HG03432 (cell line): ENCODE results near the gene EHBP1.

ENCODE experiments used
- ATAC-seq: cut with Tn5 transposase; IDR thresholded peaks from one replicate; pipeline ENCODE4 v1.9.1; 2021; ENCODE audit warnings: mild to moderate bottlenecking, moderate library complexity; ENCODE audit not compliant: unreplicated experiment

The EHBP1 gene

GRCh38 chr2:62774555-62775366, 69.2 kb downstream of the EHBP1 start:
- peak; percentile 65 for ATAC-seq

- peak; percentile 14 for ATAC-seq
These were observed 69.8 kb downstream of the EHBP1 start for GRCh38 chr2:62775367-62775668.

GRCh38 chr2:62783679-62784078, 78.2 kb downstream of the EHBP1 start:
- no peak for ATAC-seq

DNA sequence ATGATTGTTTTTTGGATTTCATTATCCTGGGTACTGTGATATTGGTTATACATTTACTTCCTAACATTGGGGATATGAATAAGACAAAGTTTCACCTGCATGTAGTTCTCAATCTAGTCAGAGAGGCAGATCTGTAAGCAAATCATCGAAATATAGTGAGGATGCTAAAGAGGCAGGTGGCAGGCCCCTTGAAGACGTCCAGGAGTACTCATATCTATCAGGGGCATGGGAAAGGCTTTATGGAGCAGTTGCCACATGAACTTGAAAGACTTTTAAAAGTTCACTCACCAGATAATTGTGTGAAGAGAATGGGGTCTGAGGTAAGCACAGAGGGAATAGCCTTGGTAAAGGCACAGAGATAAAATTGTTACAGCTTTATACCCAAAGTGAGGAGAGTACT, 78.8 kb downstream of the EHBP1 start:
- ATAC-seq, result no peak

DNA sequence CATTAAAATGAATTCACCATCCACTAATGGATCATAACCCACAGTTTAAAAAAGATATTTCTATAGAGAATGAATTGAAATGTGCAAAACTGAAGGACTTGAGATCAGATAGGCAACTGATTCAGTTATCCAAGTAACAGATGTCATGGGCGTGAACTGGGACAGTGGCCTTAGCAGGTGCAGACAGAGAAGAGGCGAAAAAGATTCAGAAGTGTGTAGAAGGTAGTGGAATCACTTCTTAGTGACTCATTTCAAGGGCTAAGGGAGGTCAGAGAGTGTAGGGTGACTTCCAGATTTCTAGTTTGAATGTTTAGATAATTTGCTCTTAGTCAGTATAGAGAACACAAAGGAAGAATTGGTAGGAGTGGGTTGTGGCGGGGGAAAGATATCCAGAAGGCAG, 79.7 kb downstream of the EHBP1 start:
- ATAC-seq, result peak; percentile 70

GRCh38 chr2:62785810-62786597, 80.5 kb downstream of the EHBP1 start:
- no peak for ATAC-seq

GRCh38 chr2:62787386-62787785, 81.9 kb downstream of the EHBP1 start:
- peak; percentile 78 for ATAC-seq

DNA sequence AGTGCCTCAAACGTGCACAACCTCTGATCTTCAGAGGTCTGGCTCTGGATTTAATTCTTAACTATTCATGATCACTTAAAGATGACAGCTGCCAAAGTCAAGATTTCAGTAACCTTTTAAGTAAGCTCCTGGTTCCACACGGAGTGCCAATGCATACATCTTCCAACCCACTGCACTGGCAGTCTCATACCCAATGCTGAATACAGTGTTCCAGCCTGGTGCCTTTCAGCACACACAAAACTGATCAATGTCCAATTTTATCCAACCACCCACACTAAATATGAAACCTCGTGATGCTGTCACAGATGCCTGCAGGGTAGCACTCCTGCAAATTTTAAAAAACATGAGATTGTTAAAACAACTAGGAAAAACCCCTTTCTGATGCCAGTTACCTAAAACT, 84.0 kb downstream of the EHBP1 start:
- ATAC-seq, result no peak

- no peak for ATAC-seq
These were observed 84.4 kb downstream of the EHBP1 start for GRCh38 chr2:62789918-62790317.

GRCh38 chr2:62792408-62792807, 86.9 kb downstream of the EHBP1 start:
- no peak for ATAC-seq

GRCh38 chr2:62793213-62793612, 87.7 kb downstream of the EHBP1 start:
- ATAC-seq, result no peak

DNA sequence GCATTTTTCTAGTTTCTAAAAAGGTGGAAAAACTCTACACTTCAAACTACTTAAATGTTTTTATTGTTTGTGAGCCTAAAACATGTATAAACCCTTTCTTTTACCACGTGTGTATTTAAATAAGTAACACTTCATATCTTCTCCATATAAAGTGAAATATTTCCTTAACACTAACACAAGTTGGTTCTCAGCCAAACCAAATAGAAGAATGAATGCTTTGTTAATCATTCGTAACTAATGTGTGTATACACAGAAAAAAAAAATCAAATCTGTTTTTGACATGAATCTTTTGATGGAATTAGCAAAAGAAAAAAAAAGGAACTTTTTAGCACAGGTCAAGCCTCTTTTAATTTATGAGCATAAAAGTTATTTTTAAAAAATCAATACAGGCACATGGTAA, 89.3 kb downstream of the EHBP1 start:
- no peak for ATAC-seq

DNA sequence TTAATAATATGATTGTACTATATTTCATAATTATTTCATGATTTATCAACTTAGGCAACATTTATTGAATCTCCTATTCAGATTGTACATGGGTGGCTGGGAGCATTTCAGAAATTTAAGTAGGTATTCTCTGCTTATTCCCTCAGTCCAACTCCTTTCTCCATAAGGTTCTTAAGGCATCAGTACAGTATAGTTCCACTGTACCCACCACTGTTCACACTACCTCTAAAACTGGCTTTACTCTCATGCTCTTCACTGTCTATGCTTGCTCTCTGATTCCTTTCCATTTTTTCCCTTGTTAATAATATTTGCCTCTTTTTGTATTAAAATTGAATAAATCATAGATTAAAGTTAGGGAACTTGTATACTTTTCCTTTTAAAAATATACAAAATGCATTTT, 89.8 kb downstream of the EHBP1 start:
- no peak for ATAC-seq

DNA sequence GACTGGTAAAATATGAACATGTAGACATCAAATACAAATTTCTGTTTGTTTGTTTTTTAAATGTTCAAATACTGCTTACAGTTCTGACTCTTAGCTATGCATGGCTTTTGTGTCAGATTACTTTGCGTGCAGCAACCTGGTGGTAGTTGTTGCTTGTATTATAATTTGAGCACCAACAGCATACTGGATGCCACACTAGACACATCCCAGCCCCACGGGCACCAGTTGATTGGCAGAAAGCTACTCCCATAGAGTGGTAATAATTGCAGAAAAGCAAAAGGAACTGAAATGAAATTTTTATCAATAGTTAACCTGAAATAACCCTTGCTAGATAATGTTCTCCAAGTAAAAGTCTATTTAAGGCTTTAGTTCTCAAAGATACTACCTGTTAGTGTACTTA, 91.6 kb downstream of the EHBP1 start:
- ATAC-seq, result no peak

DNA sequence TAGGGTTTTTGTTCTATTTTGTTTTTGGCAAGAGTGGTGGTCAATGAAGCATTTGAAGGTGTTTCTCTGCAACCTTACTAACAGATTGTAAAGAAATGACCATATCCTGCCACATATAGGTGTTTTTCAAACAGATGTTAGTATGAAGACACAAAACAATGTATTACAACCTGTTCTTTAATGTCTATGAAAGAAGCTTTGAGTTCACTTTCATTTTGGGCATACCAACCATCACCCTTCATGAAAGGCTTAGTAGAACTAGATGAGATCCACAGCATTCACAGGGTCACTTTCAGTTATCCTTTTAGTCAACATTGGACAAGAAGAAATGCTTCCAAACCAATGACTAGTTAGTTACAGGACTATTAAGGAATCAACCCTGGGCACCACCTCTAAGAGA, 95.1 kb downstream of the EHBP1 start:
- ATAC-seq, result no peak

DNA sequence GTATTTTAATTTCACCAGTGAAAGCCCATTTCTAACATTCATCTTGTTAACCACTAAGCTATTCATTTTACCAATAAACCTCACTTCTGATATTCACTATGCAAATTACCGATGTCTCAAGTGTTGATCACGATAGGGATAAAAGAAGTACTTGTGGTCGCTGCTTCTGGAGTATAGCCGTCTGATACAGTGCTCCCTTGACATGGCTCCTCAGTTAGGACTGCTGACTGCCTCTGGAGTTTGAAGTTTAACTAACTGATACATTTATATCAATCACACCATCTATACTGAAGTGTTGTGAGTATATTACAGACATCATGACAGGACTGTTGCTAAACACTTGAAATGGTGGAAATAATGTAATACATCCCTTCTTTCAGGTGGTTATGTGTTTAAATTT, 95.6 kb downstream of the EHBP1 start:
- ATAC-seq, result no peak

- peak; percentile 44 for ATAC-seq
These were observed 96.5 kb downstream of the EHBP1 start for GRCh38 chr2:62801814-62802523.

DNA sequence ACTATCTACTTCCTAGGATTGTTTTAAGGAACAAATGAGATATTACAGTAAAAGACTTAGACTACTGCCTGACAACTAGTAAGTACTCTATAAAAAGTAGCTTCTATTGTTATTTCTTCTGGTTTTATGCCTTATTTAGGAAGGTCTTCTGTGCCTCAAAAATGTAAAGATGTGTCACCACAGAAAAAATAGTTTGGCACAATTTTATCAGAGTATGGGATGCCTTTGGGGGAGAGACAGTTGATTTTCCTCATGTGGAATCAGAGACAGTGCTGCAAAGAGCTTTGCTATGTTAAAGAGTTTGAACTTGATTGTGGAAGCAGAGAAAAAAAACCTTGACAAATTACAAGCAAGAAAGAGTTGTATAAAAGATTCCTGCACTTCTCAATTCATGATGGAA, 98.4 kb downstream of the EHBP1 start:
- no peak for ATAC-seq

DNA sequence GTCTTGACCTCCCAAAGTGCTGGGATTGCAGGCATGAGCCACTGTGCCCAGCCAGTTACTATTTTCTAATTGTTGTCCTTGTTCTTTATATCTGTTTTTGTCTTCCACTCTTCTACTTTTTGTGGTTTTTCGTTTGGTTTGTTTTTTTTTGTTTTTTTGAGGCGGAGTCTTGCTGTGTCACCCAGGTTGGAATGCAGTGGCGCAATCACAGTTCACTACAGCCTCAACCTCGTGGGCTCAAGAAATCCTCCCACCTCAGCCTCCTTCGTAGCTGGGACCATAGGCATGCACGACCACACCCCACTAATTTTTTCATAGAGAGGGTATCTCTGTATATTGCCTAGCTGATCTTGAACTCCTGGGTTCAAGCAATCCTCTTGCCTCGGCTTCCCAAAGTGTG, 100.7 kb downstream of the EHBP1 start:
- ATAC-seq, result no peak

- ATAC-seq, result no peak
These were observed 103.0 kb downstream of the EHBP1 start for GRCh38 chr2:62808554-62808953.

- ATAC-seq, result no peak
These were observed 105.6 kb downstream of the EHBP1 start for GRCh38 chr2:62811086-62811485.

GRCh38 chr2:62811972-62812371, 106.5 kb downstream of the EHBP1 start:
- ATAC-seq, result peak; percentile 49
